Hematopoietic multipotent progenitor cell treated with erythropoietin and hydrocortisone succinate and interleukin-3 and kit ligand, for 15 days (in vitro differentiated cells): ENCODE measurements around the gene TAS2R16.
"Not testable (repeated sequence)": the region's sequence is repeated elsewhere in the genome, so short reads cannot be mapped to it uniquely, and the experiment has no call there.

Source experiments
- DNase-seq: peaks from one replicate; pipeline ENCODE4 v3.0.0-alpha.2; 2015; ENCODE audit warnings: low spot score

TAS2R16 gene

GRCh38 chr7:122972056-122972455 is 23.4 kb downstream of the TAS2R16 start:
- DNase-seq: no peak

GRCh38 chr7:122970740-122971725 is 24.5 kb downstream of the TAS2R16 start:
- no peak for DNase-seq

- DNase-seq: no peak
Measured at GRCh38 chr7:122968389-122968788, 27.1 kb downstream of the TAS2R16 start.

GRCh38 chr7:122965306-122965705 is 30.2 kb downstream of the TAS2R16 start:
- no peak for DNase-seq

- not testable (repeated sequence) for DNase-seq
Measured at GRCh38 chr7:122953678-122954077, 41.8 kb downstream of the TAS2R16 start.

GRCh38 chr7:122951006-122951405 is 44.5 kb downstream of the TAS2R16 start:
- no peak for DNase-seq

GRCh38 chr7:122949186-122949585 is 46.3 kb downstream of the TAS2R16 start:
- no peak for DNase-seq
